Retinal pigment epithelial cell (primary cell): Measurements from ENCODE around the gene EEF1AKMT2.
"Not testable (repeated sequence)": the region's sequence is repeated elsewhere in the genome, so short reads cannot be mapped to it uniquely, and the experiment has no call there.

Source experiments
- DNase-seq: peaks from one replicate; pipeline ENCODE4 v3.0.0-alpha.2; 2010; ENCODE audit warnings: low read depth
- H3K4me3 ChIP-seq: 2 replicates; pipeline ENCODE4 v1.5.1; 2011; ENCODE audit warnings: mild to moderate bottlenecking, low read length, control low read depth, moderate library complexity
- CTCF ChIP-seq: conservative IDR thresholded peaks from 2 replicates; pipeline ENCODE4 v1.5.1; 2011; ENCODE audit warnings: low read depth, low read length, control low read depth, inconsistent platforms

EEF1AKMT2 gene

GRCh38 chr10:124798781-124799180, 7.1 kb upstream of the EEF1AKMT2 start:
- H3K4me3 ChIP-seq, result no peak overlapping the region
- TF ChIP-seq CTCF, result no peak
- DNase-seq, result no peak

GRCh38 chr10:124798364-124798763, 6.7 kb upstream of the EEF1AKMT2 start:
- TF ChIP-seq CTCF, result no peak
- DNase-seq, result no peak
- no peak overlapping the region for H3K4me3 ChIP-seq

GRCh38 chr10:124792998-124793352, 1.3 kb upstream of the EEF1AKMT2 start:
- no peak for DNase-seq
- H3K4me3 ChIP-seq, result no peak overlapping the region
- TF ChIP-seq CTCF, result no peak

- not testable (repeated sequence) for DNase-seq, H3K4me3 ChIP-seq
Measured at GRCh38 chr10:124782900-124783299, 8.8 kb downstream of the EEF1AKMT2 start.

- DNase-seq, result no peak
- no peak for TF ChIP-seq CTCF
- H3K4me3 ChIP-seq, result no peak overlapping the region
Measured at GRCh38 chr10:124768791-124769190, 22.9 kb downstream of the EEF1AKMT2 start.

GRCh38 chr10:124765256-124765655, 26.4 kb downstream of the EEF1AKMT2 start:
- DNase-seq, result no peak
- no peak for TF ChIP-seq CTCF
- no peak overlapping the region for H3K4me3 ChIP-seq

- TF ChIP-seq CTCF, result no peak
- H3K4me3 ChIP-seq, result no peak overlapping the region
- no peak for DNase-seq
Measured at GRCh38 chr10:124763267-124763666, 28.4 kb downstream of the EEF1AKMT2 start.

GRCh38 chr10:124762281-124762680, 29.4 kb downstream of the EEF1AKMT2 start:
- no peak for TF ChIP-seq CTCF
- H3K4me3 ChIP-seq, result no peak overlapping the region
- DNase-seq, result no peak
